ENCODE data around the gene SMIM3.

Gene SMIM3, protein sequence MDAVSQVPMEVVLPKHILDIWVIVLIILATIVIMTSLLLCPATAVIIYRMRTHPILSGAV

DNA sequence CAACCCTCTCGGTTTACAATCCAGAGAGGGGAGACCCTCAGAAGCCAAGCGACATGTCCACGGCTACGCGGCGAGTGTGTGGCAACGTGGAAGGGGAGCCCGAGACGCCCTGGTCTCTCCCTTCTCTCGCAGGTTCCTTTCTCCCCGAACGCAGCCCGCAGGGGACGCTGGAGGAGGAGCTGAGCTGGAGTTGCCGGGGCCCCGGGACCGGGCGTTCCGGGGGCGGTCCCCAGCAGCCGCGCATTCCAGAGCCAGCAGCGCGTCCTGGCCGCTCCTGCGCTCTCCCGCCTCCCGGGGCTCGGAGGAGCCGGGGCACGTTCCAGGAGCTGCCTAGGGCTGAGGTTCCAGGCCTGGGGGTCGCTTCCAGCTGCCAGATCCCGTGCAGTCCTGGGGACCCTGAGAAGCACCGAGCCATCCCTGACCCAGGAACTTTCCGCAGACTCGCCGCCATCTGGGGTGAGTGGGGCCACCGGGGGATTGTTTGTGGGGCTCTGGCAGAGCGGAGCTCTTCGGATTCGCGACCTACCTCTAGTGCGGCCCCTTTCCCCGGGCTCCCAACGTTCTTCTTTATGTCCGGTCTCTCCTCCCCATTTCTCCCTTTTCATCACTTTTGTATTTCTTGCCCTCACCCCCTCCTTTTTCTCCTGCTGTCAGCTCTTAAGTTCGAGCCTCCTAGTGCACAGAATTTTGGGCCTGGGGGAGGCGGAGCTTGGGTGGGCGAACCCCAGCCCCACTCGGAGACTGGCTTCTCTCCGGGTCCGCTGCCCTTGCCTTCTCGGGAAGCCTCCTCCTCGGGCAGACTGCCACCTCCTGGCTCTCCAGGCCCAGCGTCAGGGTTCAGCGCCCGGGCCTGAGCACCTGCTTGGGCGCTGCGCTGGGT, at the start of gene SMIM3:
TSS of gene SMIM3 (plus strand) at position 241 of the 880 bp plus-strand sequence. CDS start 16,684 bp downstream, outside the sequence.
- Histone ChIP-seq H3K36me3 (replicated peaks; ENCODE audit: insufficient read depth, low read length) (no peaks in the 10 kb centered on the region), H3K4me3 (ENCODE audit: low read length) (peak within 1 kb of the TSS; percentile 70), H3K79me2 (ENCODE audit: low read length) (no peaks in the 10 kb centered on the region), H3K9me3 (replicated peaks; ENCODE audit: insufficient read depth, low read length) (no peaks in the 10 kb centered on the region), H3K9ac (ENCODE audit: low read length) (peak within 1 kb of the TSS; percentile 32; the same call in 1 of the 2 replicates), H3K27ac (ENCODE audit: low read length) (no peak within 1 kb of the TSS), H3F3A (ENCODE audit: insufficient read depth, low read length) (no peaks in the 10 kb centered on the region), H3K4me2 (ENCODE audit: low read depth, low read length) (peak within 1 kb of the TSS; percentile 92), H3K9me2 (replicated peaks; ENCODE audit: insufficient read depth, low read length) (no peaks in the 10 kb centered on the region), H4K20me1 (ENCODE audit: insufficient read depth, low read length) (no peaks in the 10 kb centered on the region), H2AFZ (ENCODE audit: low read length) (peak within 1 kb of the TSS; percentile 95), H3K4me1 (ENCODE audit: low read length) (no peaks in the 10 kb centered on the region), H3K27me3 (replicated peaks; ENCODE audit: insufficient read depth, low read length) (peaks cover 6% of the 10 kb centered on the region; the same call in 1 of the 2 replicates)
- peak; percentile 58 for DNase-seq
- TF ChIP-seq EZH2 (optimal IDR thresholded peaks at IDR 0.05; ENCODE audit: low read depth, low read length): no peak
- TF ChIP-seq, protein P1, sequence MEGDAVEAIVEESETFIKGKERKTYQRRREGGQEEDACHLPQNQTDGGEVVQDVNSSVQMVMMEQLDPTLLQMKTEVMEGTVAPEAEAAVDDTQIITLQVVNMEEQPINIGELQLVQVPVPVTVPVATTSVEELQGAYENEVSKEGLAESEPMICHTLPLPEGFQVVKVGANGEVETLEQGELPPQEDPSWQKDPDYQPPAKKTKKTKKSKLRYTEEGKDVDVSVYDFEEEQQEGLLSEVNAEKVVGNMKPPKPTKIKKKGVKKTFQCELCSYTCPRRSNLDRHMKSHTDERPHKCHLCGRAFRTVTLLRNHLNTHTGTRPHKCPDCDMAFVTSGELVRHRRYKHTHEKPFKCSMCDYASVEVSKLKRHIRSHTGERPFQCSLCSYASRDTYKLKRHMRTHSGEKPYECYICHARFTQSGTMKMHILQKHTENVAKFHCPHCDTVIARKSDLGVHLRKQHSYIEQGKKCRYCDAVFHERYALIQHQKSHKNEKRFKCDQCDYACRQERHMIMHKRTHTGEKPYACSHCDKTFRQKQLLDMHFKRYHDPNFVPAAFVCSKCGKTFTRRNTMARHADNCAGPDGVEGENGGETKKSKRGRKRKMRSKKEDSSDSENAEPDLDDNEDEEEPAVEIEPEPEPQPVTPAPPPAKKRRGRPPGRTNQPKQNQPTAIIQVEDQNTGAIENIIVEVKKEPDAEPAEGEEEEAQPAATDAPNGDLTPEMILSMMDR (IDR thresholded peaks at IDR 0.05; ENCODE audit: low read length): peak; percentile 59

DNA sequence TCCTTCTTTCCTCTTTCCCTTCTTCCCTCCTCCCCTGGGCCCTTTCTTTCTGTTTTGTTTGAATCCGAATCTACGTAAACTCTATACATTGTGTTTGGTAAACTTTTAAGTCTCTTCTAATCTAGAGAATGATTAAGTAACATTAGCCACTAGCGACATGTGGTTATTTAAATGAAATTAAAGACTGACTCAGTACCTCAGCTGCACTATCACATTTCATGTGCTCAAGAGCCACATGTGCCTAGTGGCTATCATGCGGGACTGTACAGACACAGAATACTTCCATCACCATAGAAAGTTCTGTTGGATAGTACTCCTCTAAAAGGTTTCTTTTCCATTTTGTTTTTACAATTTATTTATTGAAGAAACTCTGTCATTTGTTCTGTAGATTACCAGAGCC, 48.7 kb upstream of the SMIM3 start:
- Histone ChIP-seq H3K36me3 (replicated peaks; ENCODE audit: insufficient read depth, low read length) (no peaks in the 10 kb centered on the region; the same call in 1 of the 2 replicates), H3F3A (ENCODE audit: insufficient read depth, low read length) (no peaks in the 10 kb centered on the region), H3K27ac (ENCODE audit: low read length) (no peak overlapping the region), H2AFZ (ENCODE audit: low read length) (no peak overlapping the region), H4K20me1 (ENCODE audit: insufficient read depth, low read length) (no peaks in the 10 kb centered on the region), H3K27me3 (replicated peaks; ENCODE audit: insufficient read depth, low read length) (no peaks in the 10 kb centered on the region), H3K9ac (ENCODE audit: low read length) (no peak overlapping the region), H3K9me2 (replicated peaks; ENCODE audit: insufficient read depth, low read length) (no peaks in the 10 kb centered on the region), H3K4me3 (ENCODE audit: low read length) (no peak overlapping the region), H3K4me1 (ENCODE audit: low read length) (no peaks in the 10 kb centered on the region), H3K9me3 (replicated peaks; ENCODE audit: insufficient read depth, low read length) (no peaks in the 10 kb centered on the region), H3K4me2 (ENCODE audit: low read depth, low read length) (no peak overlapping the region), H3K79me2 (ENCODE audit: low read length) (peaks cover 8% of the 10 kb centered on the region)
- TF ChIP-seq EZH2phosphoT487 (IDR thresholded peaks at IDR 0.05; ENCODE audit: low read length) (no peak), EZH2 (optimal IDR thresholded peaks at IDR 0.05; ENCODE audit: low read depth, low read length) (no peak)
- TF ChIP-seq, protein P1 (IDR thresholded peaks at IDR 0.05; ENCODE audit: low read length): no peak
- DNase-seq: no peak

DNA sequence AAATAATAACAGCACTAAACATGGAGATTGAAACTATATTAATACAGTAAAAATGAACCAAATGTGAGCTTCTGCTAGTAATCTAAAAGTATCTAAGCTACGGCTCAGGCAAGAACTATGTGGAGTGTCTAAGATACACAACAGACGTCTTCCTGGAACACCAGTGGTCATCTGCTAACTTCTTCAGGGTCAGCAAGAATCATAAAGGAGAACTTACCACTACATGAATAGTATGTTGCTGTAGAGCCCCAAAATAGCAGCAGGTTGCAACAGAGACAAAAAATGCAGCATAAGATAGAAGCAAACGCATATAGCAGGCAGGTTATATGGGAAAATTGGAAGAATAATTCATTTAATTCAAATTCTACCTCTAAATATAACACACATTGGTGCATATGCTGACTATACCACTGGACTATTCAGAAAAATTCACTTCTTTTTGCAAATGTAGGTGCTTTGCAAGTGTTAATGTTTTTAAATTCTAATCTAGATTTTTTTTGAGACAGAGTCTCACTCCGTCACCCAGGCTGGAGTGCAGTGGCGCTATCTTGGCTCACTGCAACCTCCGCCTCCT, 46.8 kb upstream of the SMIM3 start:
- Histone ChIP-seq H3F3A (ENCODE audit: insufficient read depth, low read length) (no peaks in the 10 kb centered on the region), H3K9me3 (replicated peaks; ENCODE audit: insufficient read depth, low read length) (no peaks in the 10 kb centered on the region), H3K79me2 (ENCODE audit: low read length) (peaks cover 27% of the 10 kb centered on the region), H3K9ac (ENCODE audit: low read length) (no peak overlapping the region), H3K9me2 (replicated peaks; ENCODE audit: insufficient read depth, low read length) (no peaks in the 10 kb centered on the region), H3K4me2 (ENCODE audit: low read depth, low read length) (no peak overlapping the region), H3K36me3 (replicated peaks; ENCODE audit: insufficient read depth, low read length) (no peaks in the 10 kb centered on the region; the same call in 1 of the 2 replicates), H3K27me3 (replicated peaks; ENCODE audit: insufficient read depth, low read length) (no peaks in the 10 kb centered on the region), H3K27ac (ENCODE audit: low read length) (no peak overlapping the region), H4K20me1 (ENCODE audit: insufficient read depth, low read length) (no peaks in the 10 kb centered on the region), H3K4me1 (ENCODE audit: low read length) (no peaks in the 10 kb centered on the region), H2AFZ (ENCODE audit: low read length) (no peak overlapping the region), H3K4me3 (ENCODE audit: low read length) (no peak overlapping the region)
- DNase-seq: no peak
- TF ChIP-seq, protein P1 (IDR thresholded peaks at IDR 0.05; ENCODE audit: low read length): no peak
- TF ChIP-seq EZH2phosphoT487 (IDR thresholded peaks at IDR 0.05; ENCODE audit: low read length) (no peak), EZH2 (optimal IDR thresholded peaks at IDR 0.05; ENCODE audit: low read depth, low read length) (no peak)
